Mucosa of stomach (tissue), 1 donor: ENCODE results near the gene OCA2.
"Not testable (repeated sequence)": the region's sequence is repeated elsewhere in the genome, so short reads cannot be mapped to it uniquely, and the experiment has no call there.

ENCODE experiments used
- H3K27me3 ChIP-seq: one replicate; pipeline ENCODE4 v1.7.0; 2013; ENCODE audit warnings: mild to moderate bottlenecking, low read length; ENCODE audit not compliant: control insufficient read depth, insufficient read depth
- H3K36me3 ChIP-seq: one replicate; pipeline ENCODE4 v1.7.0; 2013; ENCODE audit warnings: low read length; ENCODE audit not compliant: control insufficient read depth, insufficient read depth
- H3K4me1 ChIP-seq: one replicate; pipeline ENCODE4 v1.7.0; 2013; ENCODE audit warnings: mild to moderate bottlenecking, low read length; ENCODE audit not compliant: control insufficient read depth, insufficient read depth
- H3K4me3 ChIP-seq: one replicate; pipeline ENCODE4 v1.7.0; 2013; ENCODE audit warnings: low read length
- H3K9ac ChIP-seq: one replicate; pipeline ENCODE4 v1.7.0; 2013; ENCODE audit warnings: mild to moderate bottlenecking, low read length, moderate library complexity
- H3K9me3 ChIP-seq: one replicate; pipeline ENCODE4 v1.7.0; 2013; ENCODE audit warnings: mild to moderate bottlenecking, low read length, moderate library complexity; ENCODE audit not compliant: control insufficient read depth
- donor health status: Pancreatic carcinoma.

OCA2 gene

DNA sequence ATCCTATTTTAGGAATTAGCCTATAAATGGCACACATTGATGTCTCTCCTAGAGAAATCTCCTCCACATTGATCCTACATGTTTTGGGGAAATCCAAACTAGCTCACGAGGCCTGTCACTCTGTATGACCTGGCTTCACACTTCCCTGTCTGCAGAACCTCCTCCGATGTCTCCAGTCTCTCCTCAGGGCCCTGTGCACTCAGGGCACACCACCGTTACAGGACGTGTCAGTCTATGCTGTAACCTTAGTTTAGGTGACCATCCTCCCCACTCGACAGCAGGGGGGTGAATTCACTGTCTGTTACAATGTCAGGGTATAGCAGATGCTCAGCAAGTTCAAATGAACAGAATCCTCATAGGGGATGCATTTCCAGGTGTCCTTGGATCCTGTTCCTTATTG, 249.1 kb downstream of the OCA2 start:
- H3K9me3 ChIP-seq, result no peaks in the 10 kb centered on the region
- H3K36me3 ChIP-seq, result no peaks in the 10 kb centered on the region
- H3K4me1 ChIP-seq, result no peaks in the 10 kb centered on the region
- no peak overlapping the region for H3K4me3 ChIP-seq
- no peak overlapping the region for H3K9ac ChIP-seq
- no peaks in the 10 kb centered on the region for H3K27me3 ChIP-seq

DNA sequence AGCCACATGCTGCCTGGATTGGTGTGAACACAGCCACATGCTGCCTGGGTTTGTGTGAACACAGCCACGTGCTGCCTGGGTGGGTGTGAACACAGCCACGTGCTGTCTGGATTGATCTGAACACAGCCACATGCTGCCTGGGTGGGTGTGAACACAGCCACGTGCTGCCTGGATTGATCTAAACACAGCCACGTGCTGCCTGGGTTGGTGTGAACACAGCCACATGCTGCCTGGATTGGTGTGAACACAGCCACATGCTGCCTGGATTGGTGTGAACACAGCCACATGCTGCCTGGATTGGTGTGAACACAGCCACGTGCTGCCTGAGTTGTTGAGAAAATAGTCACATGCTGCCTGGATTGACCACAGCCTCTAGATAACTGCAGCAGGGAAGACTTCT, 250.2 kb downstream of the OCA2 start:
- not testable (repeated sequence) for H3K4me3 ChIP-seq, H3K9ac ChIP-seq, H3K36me3 ChIP-seq, H3K4me1 ChIP-seq, H3K27me3 ChIP-seq, H3K9me3 ChIP-seq

DNA sequence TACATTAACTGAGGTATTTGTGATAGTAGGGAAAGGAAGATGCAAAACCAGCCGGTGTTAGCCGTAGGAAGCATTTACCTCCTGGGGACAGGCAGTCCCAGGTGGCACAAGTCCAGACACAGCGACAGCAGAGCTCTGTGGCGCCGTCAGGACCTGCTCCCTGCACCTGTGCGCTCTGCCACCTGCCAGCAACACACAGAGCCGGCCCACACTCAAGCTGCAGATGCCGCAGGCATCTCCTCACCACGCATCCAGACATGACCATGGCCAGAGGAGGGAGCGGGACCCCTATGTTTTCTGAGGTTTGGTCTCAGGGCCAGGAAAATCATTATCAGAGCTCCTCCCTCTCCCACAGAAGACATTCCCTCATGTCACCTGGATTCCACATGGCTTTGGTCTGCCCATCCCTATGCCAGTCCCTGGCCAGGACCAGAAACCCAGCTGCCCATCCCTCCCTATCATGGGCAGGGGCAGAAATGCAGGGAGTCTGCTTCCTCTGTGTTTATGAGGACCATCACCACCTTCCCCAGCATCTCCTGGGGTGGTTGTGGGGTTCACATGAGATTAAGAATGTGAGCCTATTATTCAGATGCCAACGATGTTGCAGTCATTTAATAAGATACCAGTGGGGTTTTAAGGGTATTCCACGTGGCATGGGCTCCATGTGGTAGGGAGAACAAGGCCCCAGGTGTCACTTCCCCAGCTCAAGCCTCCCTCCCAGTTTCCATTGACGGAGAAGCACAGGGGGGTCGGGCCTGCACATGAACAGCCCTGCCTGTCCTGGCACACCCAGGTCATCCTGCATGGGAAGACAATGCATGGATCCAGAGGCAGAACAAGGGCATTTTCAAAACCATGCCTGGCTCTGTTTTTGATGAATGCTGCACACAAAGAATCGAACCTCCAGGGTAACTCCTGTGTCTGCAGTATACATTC, 251.1 kb downstream of the OCA2 start:
- no peaks in the 10 kb centered on the region for H3K9me3 ChIP-seq
- no peaks in the 10 kb centered on the region for H3K36me3 ChIP-seq
- H3K4me3 ChIP-seq, result no peak overlapping the region
- no peaks in the 10 kb centered on the region for H3K27me3 ChIP-seq
- H3K4me1 ChIP-seq, result no peaks in the 10 kb centered on the region
- H3K9ac ChIP-seq, result no peak overlapping the region

DNA sequence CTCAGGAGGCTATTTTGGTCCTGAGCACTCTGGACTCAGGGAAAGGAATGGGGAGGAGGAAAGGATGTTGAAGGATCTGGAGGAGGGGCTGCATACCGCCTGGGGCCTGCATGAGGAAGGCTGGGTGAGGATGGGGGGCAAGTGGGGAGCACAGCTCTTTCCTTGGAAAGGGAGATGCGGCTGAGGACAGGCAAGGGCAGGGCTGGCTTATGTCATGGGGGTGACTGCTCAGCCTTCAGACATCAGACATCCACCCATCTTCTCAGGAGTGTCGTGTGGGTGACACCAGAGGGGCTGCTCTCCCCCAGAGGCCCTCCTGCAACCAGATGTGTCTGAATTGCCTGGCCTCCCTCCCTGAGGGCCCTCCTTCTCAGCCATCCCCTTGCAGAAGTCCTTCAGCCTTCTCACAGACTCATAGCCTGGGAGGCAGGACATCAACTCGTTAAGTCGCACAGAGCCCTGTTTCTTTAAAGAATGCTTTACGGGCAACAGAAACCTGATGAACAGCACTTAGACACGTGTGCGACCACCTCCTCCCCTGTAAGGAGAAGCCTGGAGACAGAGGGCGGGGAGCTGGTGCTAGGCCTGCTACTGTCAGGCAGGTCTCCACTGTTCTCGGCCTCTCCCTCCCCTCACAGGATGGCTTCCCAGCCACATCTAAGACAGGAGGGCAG, 252.3 kb downstream of the OCA2 start:
- Histone ChIP-seq H3K9ac (no peak overlapping the region), H3K4me3 (no peak overlapping the region), H3K4me1 (no peaks in the 10 kb centered on the region), H3K9me3 (no peaks in the 10 kb centered on the region), H3K36me3 (no peaks in the 10 kb centered on the region), H3K27me3 (no peaks in the 10 kb centered on the region)

DNA sequence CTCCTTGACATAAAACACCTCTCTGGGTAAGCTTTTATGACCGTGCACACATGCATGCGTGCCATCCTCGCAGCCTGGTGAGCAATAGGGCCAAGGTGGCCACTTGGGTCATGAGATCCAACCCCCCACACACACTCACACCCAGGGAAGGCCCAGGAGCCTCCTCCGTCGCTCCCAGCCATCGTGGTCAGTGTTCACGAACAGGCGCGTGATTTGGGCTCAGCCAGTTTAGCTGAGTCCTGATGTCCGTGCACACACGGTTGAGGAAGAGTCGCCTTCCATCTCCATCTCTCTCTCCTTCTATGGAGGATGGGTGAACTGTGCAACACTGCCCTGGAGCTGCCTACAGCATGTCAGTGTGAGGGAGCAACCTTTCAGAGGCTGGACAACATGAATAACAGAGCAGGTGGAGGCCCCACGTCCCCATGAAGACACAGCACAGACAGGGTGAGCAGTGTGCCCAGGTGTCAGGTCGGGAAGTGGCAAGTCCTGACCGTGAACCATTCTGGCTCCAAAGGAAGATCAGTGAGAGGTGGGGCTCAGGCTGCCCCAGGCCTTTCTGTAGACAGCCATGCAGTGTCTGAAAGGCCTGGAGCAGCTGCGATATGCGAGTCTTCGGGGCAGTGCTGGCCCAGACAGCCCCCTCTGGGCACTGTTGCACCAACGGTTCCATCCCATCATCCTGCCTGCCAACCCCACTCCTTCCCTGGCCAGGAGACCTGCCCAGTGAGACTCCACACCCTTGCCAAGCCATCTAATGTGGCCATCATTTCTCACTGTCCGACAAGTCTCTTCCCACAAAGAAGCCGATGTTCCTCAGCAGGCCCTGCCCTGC, 253.4 kb downstream of the OCA2 start:
- no peak overlapping the region for H3K9ac ChIP-seq
- no peak overlapping the region for H3K4me3 ChIP-seq
- H3K4me1 ChIP-seq, result no peaks in the 10 kb centered on the region
- H3K9me3 ChIP-seq, result no peaks in the 10 kb centered on the region
- no peaks in the 10 kb centered on the region for H3K36me3 ChIP-seq
- no peaks in the 10 kb centered on the region for H3K27me3 ChIP-seq

DNA sequence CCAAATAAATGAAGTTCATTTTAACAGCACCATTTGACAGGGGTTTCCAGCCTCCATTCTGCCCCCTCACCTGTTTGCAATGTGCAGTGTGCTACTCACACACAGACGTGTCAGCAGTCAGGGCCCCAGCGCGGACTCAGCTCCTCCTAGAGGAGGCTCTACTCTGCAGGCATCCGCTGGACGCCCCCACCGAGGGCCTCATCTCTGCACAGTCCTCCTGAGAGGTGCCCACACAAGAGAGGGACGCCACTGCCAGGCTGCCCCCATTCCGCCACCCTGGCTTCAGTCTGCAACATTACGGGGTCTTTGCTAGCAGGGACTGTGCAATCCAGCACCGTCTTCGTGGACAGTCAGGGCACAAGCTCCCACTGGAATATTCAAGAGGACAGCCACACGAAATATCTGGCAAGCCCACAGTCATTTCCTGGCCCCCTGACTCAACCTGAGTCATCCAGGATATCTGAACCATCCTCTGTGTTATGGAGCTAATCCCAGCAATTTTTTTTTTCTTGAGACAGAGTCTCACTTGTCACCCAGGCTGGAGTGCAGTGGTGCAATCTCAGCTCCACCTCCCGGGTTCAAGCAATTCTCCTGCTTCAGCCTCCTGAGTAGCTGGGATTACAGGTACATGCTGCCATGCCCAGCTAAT, 255.0 kb downstream of the OCA2 start:
- Histone ChIP-seq H3K4me1 (no peaks in the 10 kb centered on the region), H3K9ac (no peak overlapping the region), H3K36me3 (no peaks in the 10 kb centered on the region), H3K4me3 (no peak overlapping the region), H3K9me3 (no peaks in the 10 kb centered on the region), H3K27me3 (no peaks in the 10 kb centered on the region)

DNA sequence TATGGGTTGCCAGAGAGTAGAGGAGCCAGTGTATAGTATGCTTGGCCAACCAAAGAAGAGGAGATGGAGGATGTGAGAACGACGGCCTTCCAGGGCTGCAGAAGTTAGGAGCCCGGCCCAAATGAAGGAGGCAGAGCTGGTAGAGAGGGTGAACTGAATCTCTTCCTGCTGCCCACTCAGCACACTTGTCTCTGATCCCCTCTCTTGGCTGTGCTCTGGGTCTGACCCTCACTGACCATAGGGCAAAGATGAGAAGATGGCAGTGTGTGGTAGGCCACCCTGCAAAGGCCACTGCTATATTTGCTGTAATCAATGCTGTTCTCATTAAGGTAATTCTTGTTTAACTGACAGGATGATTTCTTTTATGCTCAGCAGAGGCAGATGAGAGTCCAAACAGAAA, 256.0 kb downstream of the OCA2 start:
- no peaks in the 10 kb centered on the region for H3K4me1 ChIP-seq
- no peaks in the 10 kb centered on the region for H3K27me3 ChIP-seq
- H3K4me3 ChIP-seq, result no peak overlapping the region
- no peak overlapping the region for H3K9ac ChIP-seq
- no peaks in the 10 kb centered on the region for H3K36me3 ChIP-seq
- H3K9me3 ChIP-seq, result no peaks in the 10 kb centered on the region

DNA sequence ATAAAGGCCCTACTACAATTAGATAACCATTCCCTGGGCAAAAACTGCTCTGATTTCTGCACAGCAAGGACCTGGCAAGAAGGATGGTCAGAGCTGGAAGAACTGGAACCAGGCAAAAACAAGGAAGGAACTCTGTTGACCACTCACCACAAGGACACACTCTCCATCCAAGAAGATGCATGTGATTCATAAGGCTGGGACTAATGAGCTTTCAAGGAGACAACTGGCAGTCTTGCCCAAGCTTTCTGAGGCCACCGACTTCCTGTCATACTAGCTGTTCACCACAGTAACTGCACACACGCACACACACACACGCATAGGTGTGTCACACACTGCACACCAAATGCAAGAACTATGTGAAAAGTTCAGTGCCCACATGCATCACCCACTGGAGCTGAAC, 256.6 kb downstream of the OCA2 start:
- no peak overlapping the region for H3K9ac ChIP-seq
- no peaks in the 10 kb centered on the region for H3K36me3 ChIP-seq
- H3K27me3 ChIP-seq, result no peaks in the 10 kb centered on the region
- no peaks in the 10 kb centered on the region for H3K9me3 ChIP-seq
- no peaks in the 10 kb centered on the region for H3K4me1 ChIP-seq
- H3K4me3 ChIP-seq, result no peak overlapping the region

DNA sequence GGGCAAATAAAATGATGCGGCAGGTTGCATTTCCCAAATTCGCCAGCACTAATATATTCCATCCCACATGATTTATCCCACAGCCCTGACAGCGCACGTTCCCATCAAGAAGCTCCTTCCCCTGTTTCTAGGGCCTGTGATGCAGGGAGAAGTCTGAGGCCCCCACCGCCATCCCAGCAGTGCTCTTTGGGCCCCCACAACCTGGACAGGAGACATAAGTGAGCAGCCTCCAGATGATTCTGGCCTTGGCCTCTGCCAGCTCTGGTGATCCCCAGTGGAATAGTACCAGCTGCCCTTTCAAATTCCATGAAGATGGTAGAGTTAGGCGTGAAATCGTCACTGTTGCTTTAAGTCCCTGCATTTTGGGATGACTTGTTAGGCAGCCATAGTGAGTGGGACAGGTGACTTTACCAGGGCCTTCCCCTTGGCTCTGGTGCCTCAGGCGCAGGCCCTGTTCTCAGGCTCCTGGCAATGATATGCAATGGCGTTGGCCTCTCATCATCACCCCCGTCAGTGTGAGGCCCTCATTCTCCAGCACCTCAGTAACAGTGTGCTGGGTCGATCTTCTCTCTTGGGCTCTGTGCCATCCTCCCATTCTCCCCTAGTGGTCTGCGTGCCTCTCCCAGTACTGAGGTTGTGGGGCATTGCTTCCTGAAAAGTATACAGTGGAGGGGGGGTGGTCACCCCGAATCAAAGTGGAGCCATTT, 263.7 kb downstream of the OCA2 start:
- Histone ChIP-seq H3K9ac (no peak overlapping the region), H3K9me3 (no peaks in the 10 kb centered on the region), H3K36me3 (no peaks in the 10 kb centered on the region), H3K4me3 (no peak overlapping the region), H3K4me1 (no peaks in the 10 kb centered on the region), H3K27me3 (no peaks in the 10 kb centered on the region)

DNA sequence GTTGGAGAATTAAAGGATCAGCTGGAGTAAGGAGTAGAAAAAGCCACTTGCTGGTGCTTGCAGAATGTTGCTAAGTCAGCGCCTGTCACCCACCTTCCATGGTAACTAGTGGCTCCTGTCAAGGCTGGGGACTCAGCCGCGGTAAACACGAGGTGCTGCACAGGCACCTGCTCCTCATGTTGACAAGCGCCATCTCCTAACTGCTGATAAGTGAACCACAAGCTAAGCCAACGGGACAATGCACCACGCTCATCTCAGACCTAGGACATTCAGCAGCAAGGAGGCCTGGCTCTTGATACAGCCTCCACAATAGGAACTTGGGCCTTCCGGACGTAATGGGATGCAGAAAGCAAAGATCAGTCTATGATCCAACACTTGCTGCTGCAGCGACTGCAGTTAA, 264.4 kb downstream of the OCA2 start:
- Histone ChIP-seq H3K36me3 (no peaks in the 10 kb centered on the region), H3K4me3 (no peak overlapping the region), H3K27me3 (no peaks in the 10 kb centered on the region), H3K9ac (no peak overlapping the region), H3K4me1 (no peaks in the 10 kb centered on the region), H3K9me3 (no peaks in the 10 kb centered on the region)

DNA sequence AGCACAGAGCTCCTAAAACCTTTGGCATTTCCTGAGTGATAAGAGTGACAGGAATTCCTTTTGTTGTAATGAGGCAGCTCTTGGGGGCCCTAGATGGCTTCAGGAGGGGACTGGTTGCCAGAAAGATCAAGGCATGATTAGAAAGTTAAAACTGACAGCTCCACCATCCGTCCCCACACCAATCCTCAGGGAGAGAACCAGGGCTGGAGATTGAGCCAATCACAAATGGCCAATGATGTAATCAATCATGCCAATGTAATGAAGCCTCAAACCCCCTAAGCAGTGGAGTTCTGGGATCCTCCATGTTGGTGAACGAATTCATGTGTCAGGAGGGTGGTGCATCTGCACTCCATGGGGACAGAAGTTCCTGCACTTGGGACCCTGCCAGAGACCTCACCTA, 265.1 kb downstream of the OCA2 start:
- H3K9ac ChIP-seq, result no peak overlapping the region
- no peaks in the 10 kb centered on the region for H3K36me3 ChIP-seq
- no peaks in the 10 kb centered on the region for H3K27me3 ChIP-seq
- no peak overlapping the region for H3K4me3 ChIP-seq
- H3K9me3 ChIP-seq, result no peaks in the 10 kb centered on the region
- H3K4me1 ChIP-seq, result no peaks in the 10 kb centered on the region
